Spleen (tissue), 7 donors: ENCODE results near the gene AKT3.

Experiments used
- POLR2A ChIP-seq, 3 donors: fragments of 450-650 bp; IDR thresholded peaks; one replicate each; pipeline ENCODE4 v1.5.1; 2017; ENCODE audit warnings: antibody characterized with exemption in 3 of 3, mild to moderate bottlenecking in 1 of 3
- POLR2AphosphoS5 ChIP-seq, 3 donors: sonication (generic); formaldehyde crosslinking; IDR thresholded peaks; one replicate each; pipeline ENCODE4 v1.5.1; 2017; ENCODE audit warnings: antibody characterized with exemption in 3 of 3
- TF ChIP-seq, protein P1 (sequence below), 11 experiments: fragments of 200-600 bp in 7 of 11; fragments of 450-650 bp in 4 of 11; sonication (generic) in 4 of 11; IDR thresholded peaks in 8 of 11; conservative IDR thresholded peaks in 3 of 11; 1 replicate in 7 of 11; 2 replicates in 4 of 11; pipeline versions ENCODE4 v1.4.0 to v1.8.0; 2016 to 2021; ENCODE audit warnings: antibody characterized with exemption in 11 of 11, inconsistent platforms in 4 of 11, mild to moderate bottlenecking in 1 of 11
- donor health status: DM: no; HTN: no; CAD: no; lungs with moderate emphysema.
- donor health status: DM: no; HTN: no; CAD: no.
- donor health status: DM: no; HTN: no; CAD: no.

DNA sequence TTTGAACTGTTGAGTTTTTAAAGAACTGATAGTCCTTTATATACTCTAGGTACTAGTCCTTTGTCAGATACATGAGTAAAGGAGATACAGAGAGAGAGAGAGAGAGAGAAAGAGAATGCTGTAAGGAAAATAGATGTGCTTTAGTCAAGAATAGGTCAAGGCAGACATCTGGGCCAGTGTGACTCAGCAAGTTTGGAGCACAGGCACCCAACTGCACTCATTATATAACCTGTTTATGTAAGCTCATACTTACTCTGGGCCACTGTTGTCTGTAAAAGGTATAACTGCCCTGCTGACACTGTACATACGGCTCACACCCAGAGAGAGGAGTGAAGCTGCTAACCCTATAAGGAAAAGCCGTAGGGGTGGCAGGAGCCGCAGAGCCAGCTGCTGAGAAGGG lies 32.2 kb upstream of the AKT3 start:
- no peak for TF ChIP-seq POLR2AphosphoS5 (IDR thresholded peaks at IDR 0.05)
- TF ChIP-seq, protein P1, sequence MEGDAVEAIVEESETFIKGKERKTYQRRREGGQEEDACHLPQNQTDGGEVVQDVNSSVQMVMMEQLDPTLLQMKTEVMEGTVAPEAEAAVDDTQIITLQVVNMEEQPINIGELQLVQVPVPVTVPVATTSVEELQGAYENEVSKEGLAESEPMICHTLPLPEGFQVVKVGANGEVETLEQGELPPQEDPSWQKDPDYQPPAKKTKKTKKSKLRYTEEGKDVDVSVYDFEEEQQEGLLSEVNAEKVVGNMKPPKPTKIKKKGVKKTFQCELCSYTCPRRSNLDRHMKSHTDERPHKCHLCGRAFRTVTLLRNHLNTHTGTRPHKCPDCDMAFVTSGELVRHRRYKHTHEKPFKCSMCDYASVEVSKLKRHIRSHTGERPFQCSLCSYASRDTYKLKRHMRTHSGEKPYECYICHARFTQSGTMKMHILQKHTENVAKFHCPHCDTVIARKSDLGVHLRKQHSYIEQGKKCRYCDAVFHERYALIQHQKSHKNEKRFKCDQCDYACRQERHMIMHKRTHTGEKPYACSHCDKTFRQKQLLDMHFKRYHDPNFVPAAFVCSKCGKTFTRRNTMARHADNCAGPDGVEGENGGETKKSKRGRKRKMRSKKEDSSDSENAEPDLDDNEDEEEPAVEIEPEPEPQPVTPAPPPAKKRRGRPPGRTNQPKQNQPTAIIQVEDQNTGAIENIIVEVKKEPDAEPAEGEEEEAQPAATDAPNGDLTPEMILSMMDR (IDR thresholded peaks at IDR 0.05 in 8 of 11, conservative IDR thresholded peaks at IDR 0.05 in 3 of 11) = no peak
- no peak for TF ChIP-seq POLR2A (IDR thresholded peaks at IDR 0.05)
